GM12892 (cell line): ENCODE measurements around the gene SERTAD1.
A peak's percentile ranks its signal among the peaks of the same experiment; 100 is the strongest.

ENCODE experiments used
- DNase-seq: peaks from one replicate; pipeline ENCODE4 v3.0.0; 2011; ENCODE audit not compliant: insufficient read length
- FAIRE-seq: peaks from 2 replicates; lab custom pipeline; 2011; peaks lifted over from hg19 to GRCh38; lab: Jason Lieb, UNC
- POLR2A ChIP-seq: IDR thresholded peaks from 2 replicates; pipeline ENCODE4 v1.6.1; 2011; ENCODE audit warnings: low read depth, low read length, control low read depth
- POLR2AphosphoS5 ChIP-seq: IDR thresholded peaks from 2 replicates; pipeline ENCODE4 v1.6.1; 2011; ENCODE audit warnings: low read depth, low read length, control low read depth
- TAF1 ChIP-seq: IDR thresholded peaks from 2 replicates; pipeline ENCODE4 v1.6.1; 2011; ENCODE audit warnings: low read depth, mild to moderate bottlenecking, control low read depth, low read length, borderline replicate concordance

Gene SERTAD1

GRCh38 chr19:40403262-40403984, 22.4 kb downstream of the SERTAD1 start:
- peak; percentile 94 for FAIRE-seq

GRCh38 chr19:40400559-40400958, 25.2 kb downstream of the SERTAD1 start:
- FAIRE-seq = no peak
- TF ChIP-seq POLR2A (no peak), POLR2AphosphoS5 (no peak), TAF1 (no peak)
- no peak for DNase-seq

More at GRCh38 chr19:40403262-40403984, 22.4 kb downstream of the SERTAD1 start:
- TF ChIP-seq POLR2AphosphoS5 = no peak
- TF ChIP-seq TAF1 = no peak
- TF ChIP-seq POLR2A = no peak
- DNase-seq = peak; percentile 95

- FAIRE-seq = no peak
- TF ChIP-seq TAF1 = no peak
- no peak for TF ChIP-seq POLR2A
- no peak for TF ChIP-seq POLR2AphosphoS5
- DNase-seq = no peak
Observed at GRCh38 chr19:40398417-40399131, 27.2 kb downstream of the SERTAD1 start.

GRCh38 chr19:40397568-40397906, 28.3 kb downstream of the SERTAD1 start:
- DNase-seq (no peak), FAIRE-seq (no peak)
- no peak for TF ChIP-seq POLR2A
- no peak for TF ChIP-seq POLR2AphosphoS5
- no peak for TF ChIP-seq TAF1

GRCh38 chr19:40396886-40397567, 28.8 kb downstream of the SERTAD1 start:
- no peak for TF ChIP-seq TAF1
- TF ChIP-seq POLR2AphosphoS5 = no peak
- TF ChIP-seq POLR2A = no peak
- no peak for FAIRE-seq

GRCh38 chr19:40395956-40396355, 29.8 kb downstream of the SERTAD1 start:
- FAIRE-seq = no peak
- DNase-seq = no peak
- TF ChIP-seq POLR2A (no peak), TAF1 (no peak), POLR2AphosphoS5 (no peak)

More at GRCh38 chr19:40396886-40397567, 28.8 kb downstream of the SERTAD1 start:
- DNase-seq = no peak

- FAIRE-seq = no peak
- no peak for DNase-seq
- TF ChIP-seq TAF1 = no peak
- TF ChIP-seq POLR2AphosphoS5 = no peak
- no peak for TF ChIP-seq POLR2A
Observed at GRCh38 chr19:40394816-40395210, 31.0 kb downstream of the SERTAD1 start.

GRCh38 chr19:40393894-40394815, 31.6 kb downstream of the SERTAD1 start:
- DNase-seq (no peak), FAIRE-seq (no peak)
- TF ChIP-seq POLR2AphosphoS5 (no peak), TAF1 (no peak), POLR2A (no peak)

- FAIRE-seq (no peak), DNase-seq (no peak)
- TF ChIP-seq TAF1 (no peak), POLR2A (no peak)
Observed at GRCh38 chr19:40392894-40393517, 32.8 kb downstream of the SERTAD1 start.

GRCh38 chr19:40392123-40392522, 33.7 kb downstream of the SERTAD1 start:
- no peak for FAIRE-seq
- DNase-seq = no peak
- TF ChIP-seq POLR2A = no peak
- TF ChIP-seq POLR2AphosphoS5 = no peak
- no peak for TF ChIP-seq TAF1
